CD4-positive, CD25-positive, alpha-beta regulatory T cell (primary cell): Measurements from ENCODE around the gene EIF2S3. TPM values are rescaled to one million over a fixed set of nuclear protein-coding genes. Genes with fewer than 3 reads are reported as not detected.
A peak's percentile ranks its signal among the peaks of the same experiment; 100 is the strongest.

ENCODE experiments used
- ATAC-seq, 2 donors: fragments of 150-1000 bp; cut with Tn5 transposase; one replicate each; pipeline ENCODE4 v1.10.0; 2021; ENCODE audit warnings: low read depth in 2 of 2, moderate number of reproducible peaks in 2 of 2, moderate library complexity in 1 of 2
- DNase-seq, 3 donors: peaks; one replicate each; pipeline versions ENCODE4 v3.0.0 to v3.0.0-alpha.2; 2012 to 2022; ENCODE audit warnings: mixed read lengths in 1 of 3
- H3K27ac ChIP-seq: one replicate; pipeline ENCODE4 v1.7.0; 2013; ENCODE audit warnings: mild to moderate bottlenecking, low read length; ENCODE audit not compliant: insufficient read depth, poor library complexity, severe bottlenecking
- H3K27me3 ChIP-seq: one replicate; pipeline ENCODE4 v1.7.0; 2013; ENCODE audit warnings: low read length; ENCODE audit not compliant: control insufficient read depth, insufficient read depth
- H3K36me3 ChIP-seq: one replicate; pipeline ENCODE4 v1.7.0; 2013; ENCODE audit warnings: mild to moderate bottlenecking, low read length, moderate library complexity; ENCODE audit not compliant: control insufficient read depth, insufficient read depth
- H3K4me1 ChIP-seq: 2 replicates; pipeline ENCODE4 v1.7.0; 2013; ENCODE audit warnings: mild to moderate bottlenecking, low read length; ENCODE audit not compliant: insufficient read depth, control insufficient read depth, poor library complexity, severe bottlenecking
- H3K4me3 ChIP-seq: one replicate; pipeline ENCODE4 v1.7.0; 2013; ENCODE audit warnings: low read depth, mild to moderate bottlenecking, low read length, moderate library complexity
- H3K9me3 ChIP-seq, 2 experiments: 1 replicate in 1 of 2; 2 replicates in 1 of 2; pipeline ENCODE4 v1.7.0; 2013; ENCODE audit warnings: low read length in 2 of 2, mild to moderate bottlenecking in 1 of 2, moderate library complexity in 1 of 2; ENCODE audit not compliant: control insufficient read depth in 2 of 2
- H3K27ac Mint-ChIP-seq, 3 donors: one replicate each; pipeline ENCODE4 v1.8.0; 2020 to 2022; ENCODE audit warnings: mild to moderate bottlenecking in 3 of 3, mixed read lengths in 3 of 3, moderate library complexity in 2 of 3
- H3K27me3 Mint-ChIP-seq: one replicate; pipeline ENCODE4 v1.8.0; 2022; ENCODE audit warnings: mild to moderate bottlenecking, mixed read lengths
- H3K36me3 Mint-ChIP-seq: one replicate; pipeline ENCODE4 v1.8.0; 2020; ENCODE audit warnings: mixed read lengths
- H3K4me1 Mint-ChIP-seq, 4 donors: one replicate each; pipeline ENCODE4 v1.8.0; 2020 to 2022; ENCODE audit warnings: mixed read lengths in 4 of 4, mild to moderate bottlenecking in 1 of 4
- H3K4me3 Mint-ChIP-seq, 4 donors: one replicate each; pipeline ENCODE4 v1.8.0; 2020 to 2022; ENCODE audit warnings: mild to moderate bottlenecking in 4 of 4, mixed read lengths in 4 of 4, moderate library complexity in 3 of 4
- H3K9me3 Mint-ChIP-seq, 7 donors: one replicate each; pipeline ENCODE4 v1.8.0; 2020 to 2022; ENCODE audit warnings: mixed read lengths in 7 of 7, mild to moderate bottlenecking in 3 of 7, moderate library complexity in 2 of 7
- polyA plus RNA-seq, 4 donors: library from polyadenylated mRNA; unstranded; fragments of 300-500 nt; fragmentation: Illumina TruSeq; gene quantifications; one replicate each; pipeline ENCODE4 v1.2.3, GENCODE V29; 2021
- total RNA-seq: library from RNA; stranded (reverse); gene quantifications from one replicate; pipeline ENCODE4 v1.2.3, GENCODE V29; 2022

The EIF2S3 gene
- total and polyA plus RNA-seq, 5 donors from 2014 or later = 55.7 to 228 (median 128) TPM

DNA sequence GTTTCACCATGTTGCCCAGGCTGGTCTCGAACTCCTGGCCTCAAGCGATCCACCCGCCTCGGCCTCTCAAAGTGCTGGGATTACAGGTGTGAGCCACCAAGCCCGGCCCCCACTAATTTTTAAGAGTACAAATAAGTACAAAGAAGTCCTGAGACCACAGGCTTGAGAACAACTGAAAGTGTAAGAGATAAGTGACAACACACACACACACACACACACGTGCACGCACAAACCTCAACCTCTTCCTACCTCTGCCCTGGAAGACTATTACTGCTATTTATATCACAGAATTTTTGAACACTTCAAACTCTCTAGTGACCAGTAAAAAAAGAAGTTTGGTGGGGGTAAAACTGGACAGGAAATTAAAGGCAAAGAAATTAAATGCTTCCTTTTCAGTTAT is 35.3 kb upstream of the EIF2S3 start:
- DNase-seq = peak in 1 of 3 donors; percentile 24

DNA sequence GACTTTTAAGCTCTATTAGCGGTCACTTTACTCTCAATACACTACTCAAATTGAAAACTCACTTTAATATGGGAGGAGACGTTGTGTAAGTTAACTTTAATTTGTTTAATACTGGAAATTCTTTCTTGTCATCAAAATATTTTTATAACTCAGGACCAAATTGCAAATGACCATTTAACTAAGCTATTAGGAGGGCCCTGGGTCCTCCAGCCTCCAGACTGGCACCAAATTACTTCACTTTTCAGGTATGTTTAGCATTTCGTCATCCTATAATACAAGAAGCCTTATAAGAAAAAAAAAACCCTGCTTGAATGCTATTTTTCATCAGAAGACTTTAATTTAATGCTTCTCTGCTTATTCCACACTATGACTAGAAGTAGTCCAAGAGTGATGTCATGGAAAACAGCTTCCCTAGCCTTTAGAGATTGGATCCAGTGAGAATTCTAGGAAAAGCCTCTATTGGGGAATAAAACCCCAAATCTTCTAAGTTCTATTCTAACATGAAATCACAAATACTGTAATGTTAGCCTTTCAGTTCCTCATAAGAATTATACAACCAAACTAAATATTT is 34.4 kb upstream of the EIF2S3 start:
- Mint-ChIP-seq H3K9me3 (no peaks in the 10 kb centered on the region), H3K36me3 (peaks cover 10% of the 10 kb centered on the region), H3K27me3 (no peaks in the 10 kb centered on the region), H3K4me1 (peaks cover 14 to 40% (median 28%) of the 10 kb centered on the region in 4 donors), H3K4me3 (peak overlapping the region; percentile 1 to 68 (median 56)), H3K27ac (peak overlapping the region in 2 of 3 donors; percentile 10 to 16)
- ATAC-seq (no peak), DNase-seq (no peak)
- Histone ChIP-seq H3K9me3 (no peaks in the 10 kb centered on the region), H3K4me1 (peaks cover 25% of the 10 kb centered on the region), H3K36me3 (peaks cover 2% of the 10 kb centered on the region), H3K27me3 (no peaks in the 10 kb centered on the region), H3K4me3 (peak overlapping the region; percentile 34), H3K27ac (peak overlapping the region; percentile 41)

More for the DNA sequence above, 35.3 kb upstream of the EIF2S3 start:
- Histone ChIP-seq H3K9me3 (no peaks in the 10 kb centered on the region), H3K36me3 (peaks cover 2% of the 10 kb centered on the region), H3K4me1 (peaks cover 27% of the 10 kb centered on the region), H3K4me3 (peak overlapping the region; percentile 34), H3K27ac (no peak overlapping the region), H3K27me3 (no peaks in the 10 kb centered on the region)
- Mint-ChIP-seq H3K27ac (peak overlapping the region; percentile 10 to 56 (median 31)), H3K4me1 (peaks cover 18 to 48% (median 35%) of the 10 kb centered on the region in 4 donors), H3K9me3 (no peaks in the 10 kb centered on the region), H3K27me3 (no peaks in the 10 kb centered on the region), H3K4me3 (peak overlapping the region in 1 of 4 donors; percentile 51), H3K36me3 (peaks cover 10% of the 10 kb centered on the region)
- ATAC-seq = no peak

DNA sequence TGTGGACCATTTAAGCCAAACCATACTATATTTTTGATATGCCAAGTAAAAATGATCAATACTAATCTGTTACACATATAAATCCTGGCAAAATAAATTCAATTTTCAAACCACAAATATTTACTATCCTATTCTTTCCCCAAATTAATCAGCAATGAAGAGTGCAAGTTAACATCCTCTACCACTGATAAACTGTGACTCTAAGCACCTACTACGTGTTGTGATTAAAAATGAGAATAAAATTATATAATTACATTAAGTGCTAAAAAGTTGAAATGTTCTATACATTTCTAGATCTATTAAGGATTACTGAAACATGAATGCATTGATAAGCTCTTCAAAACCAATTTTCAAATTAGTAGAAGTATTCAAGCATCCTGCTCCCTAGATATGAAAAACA is 31.2 kb upstream of the EIF2S3 start:
- no peak for ATAC-seq
- Mint-ChIP-seq H3K36me3 (peaks cover 4% of the 10 kb centered on the region), H3K9me3 (no peaks in the 10 kb centered on the region), H3K27ac (peak overlapping the region in 1 of 3 donors; percentile 82), H3K27me3 (no peaks in the 10 kb centered on the region), H3K4me3 (peak overlapping the region; percentile 90 to 96 (median 92)), H3K4me1 (peaks cover 12 to 38% (median 30%) of the 10 kb centered on the region in 4 donors)
- H3K9me3 ChIP-seq = no peaks in the 10 kb centered on the region
- peaks cover 27% of the 10 kb centered on the region for H3K4me1 ChIP-seq
- no peaks in the 10 kb centered on the region for H3K36me3 ChIP-seq
- H3K4me3 ChIP-seq = peak overlapping the region; percentile 94
- no peak for DNase-seq
- no peaks in the 10 kb centered on the region for H3K27me3 ChIP-seq
- peak overlapping the region; percentile 90 for H3K27ac ChIP-seq

DNA sequence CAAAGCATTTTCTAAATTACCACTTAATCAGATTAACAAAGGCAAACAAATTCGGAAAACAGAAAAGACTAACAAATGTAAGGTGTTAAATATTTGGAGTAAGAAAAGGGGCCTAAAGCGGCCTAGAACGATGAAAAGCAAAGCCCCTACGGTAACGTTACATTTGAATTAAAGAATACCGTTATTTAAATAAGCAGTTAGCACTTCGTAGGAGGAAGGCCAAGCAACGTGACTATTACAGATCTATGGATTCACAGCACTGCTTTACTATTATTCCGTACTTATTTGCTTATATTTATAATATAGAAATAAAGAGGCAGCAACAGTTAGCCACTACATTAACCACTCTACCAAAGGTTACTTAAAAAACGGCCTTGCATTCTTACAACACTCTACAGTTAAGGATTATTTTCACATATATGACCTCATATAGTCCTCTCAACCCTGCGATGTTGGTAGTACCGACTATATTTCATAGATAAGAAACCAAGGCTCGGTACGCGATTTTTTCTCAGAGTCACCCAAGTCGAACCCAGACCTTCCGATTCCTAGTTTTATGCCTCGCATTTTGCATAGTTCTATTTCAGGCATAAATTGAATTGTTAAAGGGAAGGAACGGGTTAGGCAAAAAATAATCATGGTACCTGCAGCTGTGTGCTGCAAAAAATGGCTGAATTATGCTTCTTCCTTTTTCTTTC is 30.6 kb upstream of the EIF2S3 start:
- Histone ChIP-seq H3K27me3 (no peaks in the 10 kb centered on the region), H3K27ac (peak overlapping the region; percentile 90), H3K9me3 (no peaks in the 10 kb centered on the region), H3K36me3 (no peaks in the 10 kb centered on the region), H3K4me1 (peaks cover 27% of the 10 kb centered on the region), H3K4me3 (peak overlapping the region; percentile 94)
- peak overlapping the region; percentile 90 to 96 (median 92) for H3K4me3 Mint-ChIP-seq
- peak in 2 of 3 donors; percentile 14 to 45 for DNase-seq
- H3K27me3 Mint-ChIP-seq = no peaks in the 10 kb centered on the region
- ATAC-seq = no peak
- H3K4me1 Mint-ChIP-seq = peaks cover 12 to 36% (median 30%) of the 10 kb centered on the region in 4 donors
- peaks cover 0 to 1% (median 0%) of the 10 kb centered on the region in 7 donors for H3K9me3 Mint-ChIP-seq
- peak overlapping the region; percentile 69 to 95 (median 93) for H3K27ac Mint-ChIP-seq
- H3K36me3 Mint-ChIP-seq = peaks cover 4% of the 10 kb centered on the region

DNA sequence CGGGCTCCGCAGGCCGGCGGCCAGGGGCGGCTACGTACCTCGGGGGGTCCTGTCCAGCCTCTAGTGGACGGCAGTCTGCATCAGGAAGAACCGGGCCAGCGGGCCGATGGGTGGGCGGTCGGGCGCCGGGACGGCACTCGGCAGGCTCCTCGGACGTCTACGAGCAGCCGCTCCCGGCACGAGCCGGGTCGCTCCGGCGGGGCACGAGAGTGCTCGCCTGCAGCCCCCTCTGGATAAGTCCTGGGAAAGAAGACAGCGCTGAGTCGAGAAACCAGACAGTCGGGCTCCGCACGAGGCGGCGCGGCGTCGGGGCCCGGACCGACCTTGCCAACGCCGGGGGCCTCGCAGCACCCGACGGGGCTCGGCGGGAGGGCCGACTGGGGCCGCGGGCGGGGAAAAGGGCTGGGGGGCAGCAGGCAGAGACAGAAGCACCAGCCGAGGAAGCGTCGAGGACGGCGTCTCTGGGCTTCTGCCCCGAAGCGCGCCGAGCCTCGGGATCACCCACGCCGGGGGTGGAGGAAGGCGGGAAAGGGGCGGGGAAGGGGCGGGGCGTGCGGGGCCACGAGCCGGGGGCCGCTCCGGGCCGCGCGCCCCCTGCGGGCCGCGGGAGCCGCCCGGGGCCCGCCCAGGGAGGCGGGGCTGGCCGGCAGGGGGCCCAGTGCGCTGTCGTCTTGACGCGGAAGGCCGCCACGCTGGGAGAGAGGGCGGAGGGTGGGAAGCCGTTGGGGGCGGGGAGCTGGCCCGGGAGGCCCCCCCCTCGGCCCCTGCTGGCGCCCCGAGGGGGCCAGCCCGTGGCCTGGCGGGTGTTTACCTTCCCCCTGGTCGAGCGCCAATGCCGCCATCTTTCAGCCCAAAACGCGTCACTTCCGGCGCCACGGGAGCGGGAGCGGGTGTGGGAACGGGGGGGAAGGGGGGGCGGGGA is 29.7 kb upstream of the EIF2S3 start:
- no peaks in the 10 kb centered on the region for H3K27me3 ChIP-seq
- H3K4me1 ChIP-seq = peaks cover 20% of the 10 kb centered on the region
- peaks cover 9 to 28% (median 23%) of the 10 kb centered on the region in 4 donors for H3K4me1 Mint-ChIP-seq
- peak overlapping the region in 2 of 3 donors; percentile 69 to 93 for H3K27ac Mint-ChIP-seq
- peaks cover 0 to 4% (median 0%) of the 10 kb centered on the region in 7 donors for H3K9me3 Mint-ChIP-seq
- peak; percentile 72 to 82 (median 77) for DNase-seq
- ATAC-seq = peak; percentile 89 to 90
- H3K27me3 Mint-ChIP-seq = no peaks in the 10 kb centered on the region
- no peaks in the 10 kb centered on the region for H3K9me3 ChIP-seq
- H3K36me3 ChIP-seq = no peaks in the 10 kb centered on the region
- H3K4me3 ChIP-seq = peak overlapping the region; percentile 94
- H3K4me3 Mint-ChIP-seq = peak overlapping the region; percentile 90 to 96 (median 92)
- H3K27ac ChIP-seq = peak overlapping the region; percentile 90
- H3K36me3 Mint-ChIP-seq = peaks cover 4% of the 10 kb centered on the region

DNA sequence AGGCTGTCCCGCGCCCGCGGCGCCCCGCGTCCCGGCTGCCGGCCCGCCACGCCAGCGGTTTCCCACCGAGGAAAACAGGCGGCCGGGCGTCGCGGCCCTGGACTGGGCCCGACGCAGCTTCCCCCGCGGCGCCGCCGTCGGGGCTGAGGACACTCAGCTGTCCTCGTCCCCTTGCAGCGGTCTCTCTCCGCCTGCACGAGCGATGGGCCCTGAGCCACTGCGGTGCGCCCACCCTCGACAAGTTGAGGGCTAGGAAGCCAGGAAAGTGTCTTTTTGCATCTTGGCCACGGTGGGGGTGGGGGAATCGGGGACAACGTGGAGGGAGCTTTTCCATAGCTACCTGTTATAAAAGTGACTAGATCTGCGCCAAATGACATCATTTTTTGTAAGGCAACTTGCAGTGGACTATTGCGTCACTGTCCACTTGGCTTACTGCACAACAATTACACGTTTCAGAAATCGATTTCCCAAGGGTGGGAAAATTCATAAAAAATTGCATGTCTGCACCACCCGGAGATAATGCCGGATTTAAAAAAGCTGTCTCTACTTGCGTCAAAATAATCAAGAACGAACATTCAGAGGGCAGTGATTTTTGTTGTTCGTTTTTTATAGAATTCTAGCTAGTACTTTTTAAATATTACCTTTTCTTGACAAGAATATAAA is 28.9 kb upstream of the EIF2S3 start:
- no peaks in the 10 kb centered on the region for H3K27me3 Mint-ChIP-seq

DNA sequence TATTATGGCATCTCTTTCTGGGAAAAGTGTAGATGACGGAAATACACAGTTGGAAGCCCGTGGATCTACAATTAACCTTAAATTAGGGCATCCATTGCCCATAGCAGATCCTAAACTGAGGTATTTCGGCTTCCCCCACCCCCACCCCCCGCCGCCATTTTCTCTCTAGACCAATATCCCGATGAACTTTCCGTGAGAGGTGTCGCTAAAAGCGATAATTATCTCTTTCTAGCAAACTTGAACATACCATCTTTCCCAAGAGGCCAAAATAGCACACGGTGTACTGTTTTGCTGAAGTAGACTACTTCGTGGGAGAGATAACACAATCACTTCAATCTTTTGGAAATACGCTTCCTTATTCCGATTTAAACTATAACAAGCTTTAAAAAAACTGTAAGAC is 28.3 kb upstream of the EIF2S3 start:
- peaks cover 10% of the 10 kb centered on the region for H3K4me1 ChIP-seq
- Mint-ChIP-seq H3K4me1 (peaks cover 5 to 15% (median 12%) of the 10 kb centered on the region in 4 donors), H3K4me3 (peak overlapping the region; percentile 84 to 92 (median 86)), H3K27ac (peak overlapping the region in 2 of 3 donors; percentile 86 to 92), H3K27me3 (no peaks in the 10 kb centered on the region), H3K9me3 (peaks cover 0 to 4% (median 0%) of the 10 kb centered on the region in 7 donors), H3K36me3 (peaks cover 4% of the 10 kb centered on the region)
- H3K36me3 ChIP-seq = no peaks in the 10 kb centered on the region
- peak overlapping the region; percentile 74 for H3K4me3 ChIP-seq
- no peak for ATAC-seq
- DNase-seq = no peak
- no peaks in the 10 kb centered on the region for H3K9me3 ChIP-seq
- no peak overlapping the region for H3K27ac ChIP-seq
- H3K27me3 ChIP-seq = no peaks in the 10 kb centered on the region

More for the DNA sequence above, 28.9 kb upstream of the EIF2S3 start:
- Mint-ChIP-seq H3K9me3 (peaks cover 0 to 4% (median 0%) of the 10 kb centered on the region in 7 donors), H3K27ac (peak overlapping the region; percentile 86 to 92 (median 87)), H3K4me3 (peak overlapping the region; percentile 84 to 92 (median 86)), H3K36me3 (peaks cover 4% of the 10 kb centered on the region), H3K4me1 (peaks cover 8 to 20% (median 16%) of the 10 kb centered on the region in 4 donors)
- no peaks in the 10 kb centered on the region for H3K36me3 ChIP-seq
- H3K9me3 ChIP-seq = no peaks in the 10 kb centered on the region
- DNase-seq (peak in 1 of 3 donors; percentile 52), ATAC-seq (peak; percentile 24 to 28)
- H3K4me1 ChIP-seq = peaks cover 14% of the 10 kb centered on the region
- H3K4me3 ChIP-seq = peak overlapping the region; percentile 74
- peak overlapping the region; percentile 90 for H3K27ac ChIP-seq
- no peaks in the 10 kb centered on the region for H3K27me3 ChIP-seq
